HFFc6 (cell line): ENCODE measurements around the gene XPC. TPM values are rescaled to one million over a fixed set of nuclear protein-coding genes. Genes with fewer than 3 reads are reported as not detected.

Experiments used
- DNase-seq: peaks from one replicate; pipeline ENCODE4 v3.0.0-alpha.2; 2018
- H3K27ac Mint-ChIP-seq: 2 replicates; pipeline ENCODE4 v1.8.0; 2020; ENCODE audit warnings: mild to moderate bottlenecking, mixed read lengths
- H3K27me3 Mint-ChIP-seq: 2 replicates; pipeline ENCODE4 v1.8.0; 2021; ENCODE audit warnings: mild to moderate bottlenecking, moderate library complexity, mixed read lengths; ENCODE audit not compliant: insufficient read depth
- H3K36me3 Mint-ChIP-seq: 2 replicates; pipeline ENCODE4 v1.8.0; 2021; ENCODE audit warnings: low read depth, mixed read lengths
- H3K4me1 Mint-ChIP-seq: 2 replicates; pipeline ENCODE4 v1.8.0; 2020; ENCODE audit warnings: low read depth, mixed read lengths
- H3K4me3 Mint-ChIP-seq: 2 replicates; pipeline ENCODE4 v1.8.0; 2020; ENCODE audit warnings: mild to moderate bottlenecking, moderate library complexity, mixed read lengths
- H3K9me3 Mint-ChIP-seq: 2 replicates; pipeline ENCODE4 v1.8.0; 2020; ENCODE audit warnings: mild to moderate bottlenecking, mixed read lengths
- CTCF ChIP-seq: fragments of 200-600 bp; sonication (generic); IDR thresholded peaks from 2 replicates; pipeline ENCODE4 v1.5.0; 2021; ENCODE audit warnings: antibody characterized with exemption, mild to moderate bottlenecking
- total RNA-seq, 6 experiments: library from RNA; stranded (reverse); fragmentation: NEBNext Ultra II Directional; extraction: Animal tissue kit (Norgen Biotek cat#: 25700); gene quantifications; 2 replicates in 1 of 6; 3 replicates in 5 of 6; pipeline ENCODE4 v1.2.3, GENCODE V29; 2021

Gene XPC
- total RNA-seq, 6 experiments from 2014 or later: 38.7 to 40.3 (median 39.5) TPM

DNA sequence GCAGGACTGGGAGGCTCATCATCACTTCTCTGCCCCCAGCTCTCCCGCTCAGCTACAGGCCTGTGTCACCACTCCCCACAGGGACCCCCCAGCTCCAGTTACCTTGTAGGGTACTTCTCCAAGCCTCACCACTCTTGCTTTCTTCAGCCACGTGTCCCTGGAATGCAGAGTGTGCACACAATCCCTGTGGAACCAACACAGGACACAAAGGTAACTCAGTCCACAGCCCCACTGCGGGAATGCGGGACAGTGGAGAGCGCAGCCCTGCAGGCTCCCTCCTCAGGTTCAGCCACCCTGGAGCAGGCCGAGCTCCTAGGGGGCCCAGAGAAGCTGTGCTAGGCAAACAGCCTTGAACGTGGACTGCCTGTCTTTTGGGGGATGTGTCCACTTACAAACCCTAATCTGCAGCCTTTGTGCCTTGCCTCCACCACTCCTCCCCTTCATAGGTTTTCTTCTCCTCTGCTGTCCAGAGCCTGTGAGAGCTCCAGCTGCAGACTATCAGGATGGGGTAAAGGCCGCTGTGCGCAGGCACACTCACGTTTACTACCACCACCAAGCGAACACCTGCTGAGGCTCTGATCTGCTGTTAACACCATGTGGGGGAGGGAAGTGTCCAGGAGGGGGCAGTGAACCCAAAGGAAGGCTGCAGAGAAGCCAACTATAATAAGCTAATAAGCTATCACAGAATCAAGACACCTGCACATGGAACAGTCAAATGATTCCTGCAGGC, 26.0 kb downstream of the XPC start:
- Mint-ChIP-seq H3K4me3 (no peak overlapping the region), H3K27me3 (peaks cover 3% of the 10 kb centered on the region; the same call in 1 of the 2 replicates), H3K9me3 (no peaks in the 10 kb centered on the region), H3K4me1 (peaks cover 13% of the 10 kb centered on the region), H3K27ac (peak overlapping the region; percentile 18; the same call in 1 of the 2 replicates), H3K36me3 (peaks cover 32% of the 10 kb centered on the region)
- peak; percentile 69 for TF ChIP-seq CTCF
- DNase-seq: no peak

- H3K4me1 Mint-ChIP-seq: peaks cover 21% of the 10 kb centered on the region
- H3K9me3 Mint-ChIP-seq: no peaks in the 10 kb centered on the region
- peaks cover 32% of the 10 kb centered on the region for H3K36me3 Mint-ChIP-seq
- peaks cover 3% of the 10 kb centered on the region; the same call in 1 of the 2 replicates for H3K27me3 Mint-ChIP-seq
- no peak overlapping the region for H3K27ac Mint-ChIP-seq
- H3K4me3 Mint-ChIP-seq: no peak overlapping the region
- DNase-seq: no peak
- TF ChIP-seq CTCF: no peak
Measured at GRCh38 chr3:14151471-14152083, 26.8 kb downstream of the XPC start.

DNA sequence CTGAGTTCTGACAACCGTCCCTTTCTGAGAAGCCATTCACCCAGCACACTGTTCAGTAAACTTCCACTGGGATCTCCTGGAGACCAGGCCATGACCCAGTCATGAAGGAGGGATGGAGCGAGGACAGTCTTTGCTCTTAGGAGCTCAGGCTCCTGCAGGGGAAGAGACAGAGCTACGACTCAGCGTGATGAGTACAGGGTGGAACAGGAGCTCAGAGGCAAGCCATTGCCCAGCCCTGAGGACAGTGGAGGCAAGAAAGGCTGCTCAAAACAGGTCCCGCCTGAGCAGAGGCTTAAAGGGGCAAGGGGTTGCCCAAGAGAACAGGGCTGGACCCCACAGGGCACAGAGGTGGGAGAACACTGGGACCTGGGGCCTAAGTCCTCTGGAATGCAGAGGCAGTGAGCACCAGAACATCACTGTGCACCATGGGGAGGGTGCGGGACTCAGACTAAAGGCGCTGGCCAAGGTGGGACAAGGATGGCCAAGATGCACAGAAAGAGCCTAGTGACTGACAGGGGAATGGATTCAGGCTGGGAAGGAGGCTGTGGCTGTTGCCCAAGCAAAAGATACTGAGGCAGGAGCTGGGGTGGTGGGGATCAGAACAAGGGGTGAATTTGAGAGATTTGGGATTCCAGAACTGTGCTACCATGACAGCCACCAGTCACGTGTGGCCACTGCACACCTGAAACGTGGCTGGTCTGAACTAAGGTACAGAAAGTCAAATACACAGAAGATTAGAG, 27.7 kb downstream of the XPC start:
- Mint-ChIP-seq H3K36me3 (peaks cover 31% of the 10 kb centered on the region), H3K4me1 (peaks cover 30% of the 10 kb centered on the region), H3K27ac (peak overlapping the region; percentile 85), H3K27me3 (peaks cover 3% of the 10 kb centered on the region; the same call in 1 of the 2 replicates), H3K4me3 (no peak overlapping the region), H3K9me3 (no peaks in the 10 kb centered on the region)
- no peak for TF ChIP-seq CTCF
- no peak for DNase-seq

- Mint-ChIP-seq H3K27me3 (peaks cover 5% of the 10 kb centered on the region), H3K27ac (peak overlapping the region; percentile 85), H3K36me3 (peaks cover 34% of the 10 kb centered on the region), H3K9me3 (no peaks in the 10 kb centered on the region), H3K4me3 (no peak overlapping the region), H3K4me1 (peaks cover 36% of the 10 kb centered on the region)
- no peak for TF ChIP-seq CTCF
- no peak for DNase-seq
Measured at GRCh38 chr3:14150078-14150477, 28.3 kb downstream of the XPC start.

GRCh38 chr3:14148041-14148985, 30.1 kb downstream of the XPC start:
- Mint-ChIP-seq H3K36me3 (peaks cover 30% of the 10 kb centered on the region), H3K27me3 (peaks cover 5% of the 10 kb centered on the region), H3K27ac (peak overlapping the region; percentile 70), H3K4me1 (peaks cover 53% of the 10 kb centered on the region), H3K4me3 (no peak overlapping the region), H3K9me3 (no peaks in the 10 kb centered on the region)
- DNase-seq: no peak
- TF ChIP-seq CTCF: peak; percentile 34
